ENCODE data around the gene SAT2. TPM values are rescaled to one million over a fixed set of nuclear protein-coding genes. Genes with fewer than 3 reads are reported as not detected.
A peak's percentile ranks its signal among the peaks of the same experiment; 100 is the strongest.

The SAT2 gene
- total RNA-seq, 1 donor, result 41.3 TPM

GRCh38 chr17:7623661-7624060 is 4.0 kb downstream of the SAT2 start:
- TF ChIP-seq CTCF (IDR thresholded peaks at IDR 0.05; ENCODE audit: extremely low read depth, low read depth, low read length), result no peak
- H3K27ac ChIP-seq (ENCODE audit: low read depth, low read length), result no peak overlapping the region
- no peaks in the 10 kb centered on the region for H4K20me1 ChIP-seq (ENCODE audit: insufficient read depth, low read length)
- H2AFZ ChIP-seq (ENCODE audit: low read length), result no peak overlapping the region
- H3K79me2 ChIP-seq (ENCODE audit: insufficient read depth, low read length), result peaks cover 15% of the 10 kb centered on the region
- H3K36me3 ChIP-seq (ENCODE audit: insufficient read depth, low read length), result no peaks in the 10 kb centered on the region
- H3K4me2 ChIP-seq (ENCODE audit: insufficient read depth, low read length), result no peak overlapping the region
- no peaks in the 10 kb centered on the region for H3K27me3 ChIP-seq (ENCODE audit: insufficient read depth, low read length)
- DNase-seq (ENCODE audit: insufficient read length, low spot score, missing footprints), result no peak
- H3K9me3 ChIP-seq (ENCODE audit: low read depth, low read length), result no peaks in the 10 kb centered on the region
- H3K4me1 ChIP-seq (ENCODE audit: insufficient read depth, low read length), result peaks cover 5% of the 10 kb centered on the region
- no peak overlapping the region for H3K4me3 ChIP-seq (ENCODE audit: insufficient read depth, low read length)

- no peak overlapping the region for H3K4me3 ChIP-seq (ENCODE audit: insufficient read depth, low read length)
- no peak overlapping the region for H2AFZ ChIP-seq (ENCODE audit: low read length)
- H3K4me2 ChIP-seq (ENCODE audit: insufficient read depth, low read length), result no peak overlapping the region
- H3K9me3 ChIP-seq (ENCODE audit: low read depth, low read length), result no peaks in the 10 kb centered on the region
- H3K4me1 ChIP-seq (ENCODE audit: insufficient read depth, low read length), result no peaks in the 10 kb centered on the region
- no peak overlapping the region for H3K27ac ChIP-seq (ENCODE audit: low read depth, low read length)
- no peak for DNase-seq (ENCODE audit: insufficient read length, low spot score, missing footprints)
- no peaks in the 10 kb centered on the region for H3K27me3 ChIP-seq (ENCODE audit: insufficient read depth, low read length)
- no peaks in the 10 kb centered on the region for H4K20me1 ChIP-seq (ENCODE audit: insufficient read depth, low read length)
- H3K79me2 ChIP-seq (ENCODE audit: insufficient read depth, low read length), result no peaks in the 10 kb centered on the region
- no peaks in the 10 kb centered on the region for H3K36me3 ChIP-seq (ENCODE audit: insufficient read depth, low read length)
- TF ChIP-seq CTCF (IDR thresholded peaks at IDR 0.05; ENCODE audit: extremely low read depth, low read depth, low read length), result no peak
These were observed 6.8 kb downstream of the SAT2 start for GRCh38 chr17:7620835-7621234.

- no peak for TF ChIP-seq CTCF (IDR thresholded peaks at IDR 0.05; ENCODE audit: extremely low read depth, low read depth, low read length)
These were observed 9.0 kb downstream of the SAT2 start for GRCh38 chr17:7618608-7619007.

GRCh38 chr17:7615265-7615747 is 12.3 kb downstream of the SAT2 start:
- Histone ChIP-seq H3K79me2 (ENCODE audit: insufficient read depth, low read length) (peaks cover 39% of the 10 kb centered on the region), H3K4me1 (ENCODE audit: insufficient read depth, low read length) (peaks cover 23% of the 10 kb centered on the region), H3K9me3 (ENCODE audit: low read depth, low read length) (no peaks in the 10 kb centered on the region), H3K27ac (ENCODE audit: low read depth, low read length) (peak overlapping the region; percentile 71), H3K4me3 (ENCODE audit: insufficient read depth, low read length) (peak overlapping the region; percentile 92), H2AFZ (ENCODE audit: low read length) (peak overlapping the region; percentile 96), H4K20me1 (ENCODE audit: insufficient read depth, low read length) (peaks cover 32% of the 10 kb centered on the region), H3K4me2 (ENCODE audit: insufficient read depth, low read length) (peak overlapping the region; percentile 94), H3K27me3 (ENCODE audit: insufficient read depth, low read length) (no peaks in the 10 kb centered on the region), H3K36me3 (ENCODE audit: insufficient read depth, low read length) (peaks cover 9% of the 10 kb centered on the region)
- no peak for DNase-seq (ENCODE audit: insufficient read length, low spot score, missing footprints)
- TF ChIP-seq CTCF (IDR thresholded peaks at IDR 0.05; ENCODE audit: extremely low read depth, low read depth, low read length), result no peak

More at GRCh38 chr17:7618608-7619007, 9.0 kb downstream of the SAT2 start:
- no peak overlapping the region for H3K27ac ChIP-seq (ENCODE audit: low read depth, low read length)
- no peak overlapping the region for H2AFZ ChIP-seq (ENCODE audit: low read length)
- peaks cover 8% of the 10 kb centered on the region for H3K79me2 ChIP-seq (ENCODE audit: insufficient read depth, low read length)
- no peak overlapping the region for H3K4me3 ChIP-seq (ENCODE audit: insufficient read depth, low read length)
- no peaks in the 10 kb centered on the region for H3K27me3 ChIP-seq (ENCODE audit: insufficient read depth, low read length)
- peaks cover 6% of the 10 kb centered on the region for H4K20me1 ChIP-seq (ENCODE audit: insufficient read depth, low read length)
- DNase-seq (ENCODE audit: insufficient read length, low spot score, missing footprints), result no peak
- no peaks in the 10 kb centered on the region for H3K36me3 ChIP-seq (ENCODE audit: insufficient read depth, low read length)
- H3K4me2 ChIP-seq (ENCODE audit: insufficient read depth, low read length), result no peak overlapping the region
- H3K4me1 ChIP-seq (ENCODE audit: insufficient read depth, low read length), result peaks cover 4% of the 10 kb centered on the region
- no peaks in the 10 kb centered on the region for H3K9me3 ChIP-seq (ENCODE audit: low read depth, low read length)

Measured in osteoblast (primary cell).